ENCODE results near the gene SUN3.

- no peak for TF ChIP-seq CTCF (IDR thresholded peaks at IDR 0.05; ENCODE audit: low read length)
- no peak for TF ChIP-seq EZH2 (IDR thresholded peaks at IDR 0.05; ENCODE audit: borderline replicate concordance, low read length)
Measured at GRCh38 chr7:48035967-48036478, 7.1 kb upstream of the SUN3 start.

Data from OCI-LY1 (cell line).